Stomach (tissue), 4 donors: ENCODE measurements around the gene ATP7B.

Source experiments
- CTCF ChIP-seq, 7 experiments: fragments of 450-650 bp in 4 of 7; fragments of 200-600 bp in 3 of 7; sonication (generic) in 3 of 7; IDR thresholded peaks; one replicate each; pipeline ENCODE4 v1.5.1; 2016 to 2019; ENCODE audit warnings: antibody characterized with exemption in 7 of 7, control low read depth in 2 of 7, mild to moderate bottlenecking in 1 of 7
- POLR2AphosphoS5 ChIP-seq, 3 donors: sonication (generic); formaldehyde crosslinking; IDR thresholded peaks; one replicate each; pipeline ENCODE4 v1.6.1; 2016; ENCODE audit warnings: antibody characterized with exemption in 3 of 3

- TF ChIP-seq CTCF (IDR thresholded peaks at IDR 0.05) = no peak
- TF ChIP-seq POLR2AphosphoS5 (IDR thresholded peaks at IDR 0.05) = no peak
Observed at GRCh38 chr13:52002361-52002760, 8.9 kb downstream of the ATP7B start.
